Right lobe of liver (tissue), 6 donors: ENCODE results near the gene MAGEA8. TPM values are rescaled to one million over a fixed set of nuclear protein-coding genes. Genes with fewer than 3 reads are reported as not detected.

ENCODE experiments used
- ATAC-seq, 4 donors: fragments of 200-7000 bp; cut with Tn5 transposase; one replicate each; pipeline ENCODE4 v1.9.1; 2020; ENCODE audit warnings: mild to moderate bottlenecking in 4 of 4, moderate library complexity in 4 of 4
- DNase-seq, 3 donors: peaks; one replicate each; pipeline ENCODE4 v3.0.0-alpha.2; 2020
- H3K27ac ChIP-seq, 3 donors: fragments of 200-600 bp; one replicate each; pipeline ENCODE4 v1.8.0; 2022
- H3K27me3 ChIP-seq, 2 donors: fragments of 200-600 bp; one replicate each; pipeline ENCODE4 v1.8.0; 2022
- H3K36me3 ChIP-seq, 4 donors: fragments of 200-600 bp; sonication (generic) in 1 of 4; one replicate each; pipeline versions ENCODE4 v1.5.1 to v1.8.0; 2017 to 2022; ENCODE audit warnings: control low read depth in 1 of 4
- H3K4me1 ChIP-seq, 4 donors: fragments of 200-600 bp; sonication (generic) in 1 of 4; one replicate each; pipeline versions ENCODE4 v1.5.1 to v1.8.0; 2017 to 2022; ENCODE audit warnings: control low read depth in 1 of 4
- H3K4me3 ChIP-seq, 3 donors: fragments of 200-600 bp; one replicate each; pipeline ENCODE4 v1.8.0; 2022
- H3K9me3 ChIP-seq, 4 donors: fragments of 200-600 bp; sonication (generic) in 1 of 4; one replicate each; pipeline versions ENCODE4 v1.5.1 to v1.8.0; 2017 to 2022; ENCODE audit warnings: control low read depth in 1 of 4
- CTCF ChIP-seq, 4 donors: fragments of 200-600 bp in 3 of 4; fragments of 450-650 bp in 1 of 4; IDR thresholded peaks; one replicate each; pipeline versions ENCODE4 v1.5.1 to v1.8.0; 2016 to 2022; ENCODE audit warnings: antibody characterized with exemption in 4 of 4, mild to moderate bottlenecking in 2 of 4
- POLR2A ChIP-seq: fragments of 450-650 bp; IDR thresholded peaks from one replicate; pipeline ENCODE4 v1.6.1; 2017; ENCODE audit warnings: antibody characterized with exemption, mild to moderate bottlenecking
- WGBS: methylation state at CpG from one replicate; pipeline ENCODE4 v1.1.6; 2018; ENCODE audit warnings: low coverage, low lambda C conversion rate; ENCODE audit not compliant: insufficient coverage; ENCODE audit errors: missing lambda C conversion rate; 5-methylcytosine and 5-hydroxymethylcytosine counted together
- intact Hi-C, 2 donors: fragments of 100-400 bp; cut with DNase I; formaldehyde crosslinking; loops; one replicate each; pipeline versions ENCODE4 v1.11.2 to v1.14.1; 2022
- total RNA-seq, 6 experiments: library from RNA; depleted of rRNA in 2 of 6; stranded (reverse); fragments of >200 nt in 2 of 6; fragmentation: NEBNext Ultra II Directional in 3 of 6; extraction: Animal tissue kit (Norgen Biotek cat#: 25700) in 3 of 6; gene quantifications; one replicate each; pipeline versions ENCODE4 v1.1.0 to v1.2.4, GENCODE V29; 2016 to 2023
- donor health status: DM: no; HTN: yes; CAD: no.
- donor health status: DM: no; HTN: no; CAD: no.
- donor health status: DM: no; HTN: no; CAD: no.
- donor health status: DM: no; HTN: yes; CAD: no.
- donor health status: DM: no; HTN: yes; CAD: no.

MAGEA8 gene
- total RNA-seq, 6 experiments from 2014 or later: not detected

GRCh38 chrX:149841929-149842328 is 39.1 kb upstream of the MAGEA8 start:
- Histone ChIP-seq H3K27ac (no peak overlapping the region), H3K9me3 (no peaks in the 10 kb centered on the region), H3K36me3 (no peaks in the 10 kb centered on the region), H3K4me3 (no peak overlapping the region), H3K4me1 (no peaks in the 10 kb centered on the region), H3K27me3 (no peaks in the 10 kb centered on the region)
- WGBS: 71% methylated on average over 1 of the region's 2 CpGs
- intact Hi-C loops: no loop called here
- TF ChIP-seq POLR2A (no peak), CTCF (IDR thresholded peaks at IDR 0.05) (no peak)
- DNase-seq (no peak), ATAC-seq (no peak)

DNA sequence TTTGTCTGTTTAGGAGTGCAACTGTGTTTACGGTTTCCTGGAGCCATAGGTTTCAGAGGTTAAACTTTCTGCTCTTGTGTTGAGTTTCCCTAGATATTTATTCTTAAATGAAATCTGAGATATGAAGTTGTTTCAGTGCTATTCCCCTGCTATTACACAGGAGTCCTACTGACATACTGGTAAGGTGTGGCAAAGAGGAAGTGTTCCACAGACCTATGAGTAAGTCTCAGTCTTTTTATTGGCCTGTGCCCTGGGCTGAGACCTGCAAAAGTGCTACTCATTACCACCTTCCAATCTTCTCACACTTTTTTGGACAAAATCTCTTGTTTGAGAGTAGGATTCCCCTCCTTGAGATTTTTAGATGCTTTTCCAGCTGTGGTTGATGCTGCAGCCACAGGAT is 35.6 kb upstream of the MAGEA8 start:
- Histone ChIP-seq H3K4me3 (no peak overlapping the region), H3K27me3 (no peaks in the 10 kb centered on the region), H3K36me3 (no peaks in the 10 kb centered on the region), H3K4me1 (no peaks in the 10 kb centered on the region), H3K27ac (no peak overlapping the region), H3K9me3 (no peaks in the 10 kb centered on the region)
- intact Hi-C loops: no loop called here
- WGBS: 79% methylated on average over 1 of the region's 1 CpG
- TF ChIP-seq POLR2A (no peak), CTCF (IDR thresholded peaks at IDR 0.05) (no peak)
- ATAC-seq (no peak), DNase-seq (no peak)

DNA sequence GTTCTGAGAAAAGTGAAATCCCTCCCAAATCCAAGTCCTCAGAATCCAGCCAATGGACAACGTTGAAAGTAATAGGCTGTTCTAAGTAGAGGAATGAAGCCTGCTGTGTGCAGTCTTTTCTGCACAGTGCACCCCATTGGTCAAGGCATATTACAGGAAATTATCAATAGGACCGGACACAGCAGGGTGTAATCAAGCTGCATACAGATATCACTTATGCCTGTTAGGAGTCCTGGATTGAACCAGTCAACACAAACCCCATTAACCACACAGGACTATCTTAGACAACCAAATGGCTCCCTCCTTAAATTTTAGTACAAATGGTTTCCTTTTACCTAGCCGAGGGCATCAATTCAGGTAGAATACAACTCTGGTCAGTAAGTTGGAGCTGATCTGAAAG is 34.2 kb upstream of the MAGEA8 start:
- Histone ChIP-seq H3K4me3 (no peak overlapping the region), H3K36me3 (no peaks in the 10 kb centered on the region), H3K4me1 (no peaks in the 10 kb centered on the region), H3K27ac (no peak overlapping the region), H3K27me3 (no peaks in the 10 kb centered on the region), H3K9me3 (no peaks in the 10 kb centered on the region)
- 46% methylated on average over 3 of the region's 3 CpGs for WGBS
- intact Hi-C loops: no loop called here
- DNase-seq: no peak
- TF ChIP-seq POLR2A: no peak
- no peak for TF ChIP-seq CTCF (IDR thresholded peaks at IDR 0.05)
- no peak for ATAC-seq

- Histone ChIP-seq H3K27ac (no peak overlapping the region), H3K36me3 (no peaks in the 10 kb centered on the region), H3K27me3 (no peaks in the 10 kb centered on the region), H3K4me1 (no peaks in the 10 kb centered on the region), H3K4me3 (no peak overlapping the region), H3K9me3 (no peaks in the 10 kb centered on the region)
- ATAC-seq (no peak), DNase-seq (no peak)
- WGBS: 74% methylated on average over 3 of the region's 3 CpGs
- TF ChIP-seq POLR2A: no peak
- no peak for TF ChIP-seq CTCF (IDR thresholded peaks at IDR 0.05)
- intact Hi-C loops: no loop called here
Measured at GRCh38 chrX:149848855-149849254, 32.1 kb upstream of the MAGEA8 start.

DNA sequence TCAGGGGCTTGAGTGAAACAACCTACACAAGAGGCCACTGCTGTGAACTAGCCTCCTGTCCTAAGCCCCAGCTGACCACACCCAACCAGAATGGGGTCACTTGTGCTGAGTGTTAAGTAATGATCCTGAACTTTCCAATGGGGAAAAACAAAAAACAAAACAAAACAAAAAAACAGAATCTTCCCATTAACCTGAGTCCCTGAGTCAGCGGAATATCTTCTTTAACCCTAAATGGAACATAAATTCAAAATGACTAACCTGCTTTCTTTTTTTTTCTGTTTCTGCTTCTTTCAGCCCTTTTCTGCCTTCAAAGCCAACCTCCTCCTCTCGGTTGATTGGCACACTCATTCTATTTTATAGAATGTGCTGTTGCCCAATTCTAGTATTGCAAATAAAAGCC is 31.2 kb upstream of the MAGEA8 start:
- Histone ChIP-seq H3K27ac (no peak overlapping the region), H3K4me1 (no peaks in the 10 kb centered on the region), H3K4me3 (no peak overlapping the region), H3K9me3 (no peaks in the 10 kb centered on the region), H3K27me3 (no peaks in the 10 kb centered on the region), H3K36me3 (no peaks in the 10 kb centered on the region)
- WGBS: 51% methylated on average over 2 of the region's 2 CpGs
- no peak for ATAC-seq
- no peak for DNase-seq
- intact Hi-C loops: no loop called here
- no peak for TF ChIP-seq POLR2A
- no peak for TF ChIP-seq CTCF (IDR thresholded peaks at IDR 0.05)
